HG03175 (cell line): ENCODE results near the gene KCNJ12.
"Not testable (repeated sequence)": the region's sequence is repeated elsewhere in the genome, so short reads cannot be mapped to it uniquely, and the experiment has no call there.

Experiments
- ATAC-seq: cut with Tn5 transposase; IDR thresholded peaks from one replicate; pipeline ENCODE4 v1.9.1; 2021; ENCODE audit warnings: mild to moderate bottlenecking, moderate library complexity; ENCODE audit not compliant: unreplicated experiment

The KCNJ12 gene

GRCh38 chr17:21348926-21349261 is 27.3 kb upstream of the KCNJ12 start:
- not testable (repeated sequence) for ATAC-seq

- not testable (repeated sequence) for ATAC-seq
Observed at GRCh38 chr17:21349358-21350050, 26.7 kb upstream of the KCNJ12 start.

- ATAC-seq, result not testable (repeated sequence)
Observed at GRCh38 chr17:21350495-21350894, 25.7 kb upstream of the KCNJ12 start.

- no peak for ATAC-seq
Observed at GRCh38 chr17:21351366-21352065, 24.6 kb upstream of the KCNJ12 start.

- ATAC-seq, result no peak
Observed at GRCh38 chr17:21352221-21352980, 23.8 kb upstream of the KCNJ12 start.

DNA sequence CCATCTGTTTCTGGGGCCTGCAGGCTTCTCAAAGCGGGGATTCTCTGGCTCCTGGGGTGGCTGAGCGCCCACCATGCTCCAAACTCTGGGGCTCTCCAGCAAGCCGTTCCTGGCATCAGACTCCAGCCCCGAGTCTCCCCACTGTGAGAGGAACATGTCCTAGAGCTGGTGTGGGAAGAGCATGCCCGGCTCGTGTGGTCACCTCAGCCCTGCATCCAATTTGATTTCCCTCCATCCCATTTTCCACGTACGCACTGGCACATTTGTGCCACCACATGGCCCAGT is 23.2 kb upstream of the KCNJ12 start:
- no peak for ATAC-seq

- ATAC-seq, result no peak
Observed at GRCh38 chr17:21353326-21354010, 22.7 kb upstream of the KCNJ12 start.

GRCh38 chr17:21354796-21355385 is 21.3 kb upstream of the KCNJ12 start:
- no peak for ATAC-seq

- ATAC-seq, result no peak
Observed at GRCh38 chr17:21355586-21355985, 20.6 kb upstream of the KCNJ12 start.

DNA sequence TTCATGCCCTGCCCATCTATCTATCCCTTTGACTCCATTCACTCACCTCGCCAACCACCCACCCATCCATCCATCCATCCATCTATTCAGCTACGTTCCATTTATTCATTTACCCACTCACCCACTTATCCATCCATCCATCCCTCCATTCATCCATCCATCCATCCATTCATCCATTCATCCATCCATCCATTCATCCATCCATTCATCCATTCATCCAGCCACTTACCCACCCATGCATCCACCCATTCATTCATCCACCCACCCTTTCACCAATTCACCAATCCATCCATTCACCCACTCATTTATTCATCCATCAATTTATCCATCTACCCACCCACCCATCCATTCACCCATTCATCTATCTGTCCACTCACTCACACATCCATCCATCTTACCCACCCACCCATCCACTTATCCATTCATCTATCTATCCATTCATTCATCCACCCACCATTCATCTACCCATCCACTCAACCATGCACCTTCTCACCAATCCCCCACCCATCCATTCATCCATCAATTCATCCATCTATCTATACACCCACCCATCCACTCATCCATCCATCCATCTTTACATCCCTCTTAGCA is 19.5 kb upstream of the KCNJ12 start:
- no peak for ATAC-seq

DNA sequence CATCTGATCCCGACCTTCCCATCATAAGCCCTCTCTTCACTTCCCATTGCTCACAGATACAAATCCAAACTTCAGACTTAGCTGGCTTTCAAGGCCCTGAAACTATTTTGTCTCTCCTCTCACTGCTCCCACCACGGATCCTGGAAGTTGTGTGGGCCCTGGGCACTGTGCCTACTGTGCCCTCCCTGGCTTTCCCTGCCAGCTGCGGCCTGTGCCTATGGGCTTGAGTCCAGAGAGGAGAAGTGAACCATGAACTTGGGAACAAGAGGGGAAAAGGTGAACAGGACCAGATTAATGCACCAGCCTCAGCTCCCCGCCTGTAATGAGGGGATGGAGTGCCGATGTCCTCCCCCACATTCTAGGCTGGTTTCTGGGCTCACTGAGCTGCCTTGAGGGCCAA is 18.9 kb upstream of the KCNJ12 start:
- no peak for ATAC-seq

DNA sequence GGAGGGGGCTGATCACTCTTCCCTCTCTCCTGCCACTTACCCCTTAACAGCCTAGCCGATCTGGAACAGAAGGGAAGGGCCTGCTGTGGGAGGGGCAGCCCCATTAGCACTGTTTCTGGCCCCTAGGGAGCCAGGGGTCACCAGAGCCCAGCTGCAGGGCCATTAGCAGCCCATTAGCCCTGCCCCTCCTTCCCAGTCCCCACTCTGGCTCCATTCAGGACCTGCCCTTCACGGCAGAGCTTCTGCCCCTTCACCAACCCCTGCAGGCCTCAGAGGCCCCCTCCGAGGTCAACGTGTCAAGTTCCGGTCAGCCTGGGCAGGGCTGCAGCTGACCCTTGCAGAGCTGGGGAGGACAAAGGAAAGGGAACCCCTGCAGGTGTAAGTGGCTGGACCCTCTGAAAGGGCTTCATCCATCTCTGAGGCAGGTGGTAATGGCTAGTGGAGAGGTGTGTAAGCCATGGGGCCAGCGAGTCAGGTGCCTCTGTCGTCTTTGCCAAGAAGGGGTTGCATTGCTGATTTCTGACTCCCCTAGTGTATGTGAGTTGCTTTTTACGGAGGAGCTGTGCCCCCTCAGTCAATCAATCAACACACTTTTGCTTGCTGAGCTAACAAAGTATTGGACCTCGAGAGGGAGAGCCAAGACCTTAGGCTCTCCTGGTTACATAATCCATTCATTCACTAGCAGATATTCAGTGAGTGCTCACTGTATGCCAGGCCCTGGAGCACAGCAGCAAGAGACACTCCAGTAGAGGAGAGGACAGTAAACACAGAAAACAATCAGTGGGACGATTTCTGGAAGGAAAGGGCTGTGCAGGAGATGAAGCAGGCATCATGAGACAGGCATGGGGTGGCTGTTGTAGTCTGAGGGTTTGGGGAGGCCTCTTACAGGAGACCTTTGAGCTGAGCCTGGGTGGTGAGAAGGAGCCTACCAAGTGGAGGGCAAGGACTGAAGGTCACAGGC is 18.2 kb upstream of the KCNJ12 start:
- ATAC-seq, result no peak

- ATAC-seq, result no peak
Observed at GRCh38 chr17:21358682-21359482, 17.3 kb upstream of the KCNJ12 start.

DNA sequence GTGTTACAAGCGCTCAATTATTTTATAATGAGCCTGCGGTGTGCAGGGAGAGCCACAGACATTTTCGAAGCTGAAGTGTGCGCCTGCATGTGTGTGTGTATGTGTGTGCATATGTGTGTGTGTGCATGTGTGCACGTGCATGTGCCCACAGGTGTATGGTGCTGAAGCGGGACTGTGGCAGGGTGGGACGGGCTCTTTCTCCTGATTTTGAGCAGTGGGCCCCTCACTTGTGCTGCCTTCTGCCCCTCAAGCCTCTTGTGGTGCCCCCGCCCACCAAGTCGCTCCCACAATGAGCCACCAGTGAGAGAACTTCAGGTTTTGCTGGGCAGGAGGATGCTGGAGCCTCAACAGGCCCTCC is 16.7 kb upstream of the KCNJ12 start:
- ATAC-seq, result no peak

- ATAC-seq, result no peak
Observed at GRCh38 chr17:21360048-21360447, 16.1 kb upstream of the KCNJ12 start.

- no peak for ATAC-seq
Observed at GRCh38 chr17:21361020-21361809, 14.9 kb upstream of the KCNJ12 start.

- no peak for ATAC-seq
Observed at GRCh38 chr17:21362331-21362931, 13.7 kb upstream of the KCNJ12 start.
